GM18502 (cell line): ENCODE measurements around the gene RSAD2.
"Not testable (repeated sequence)": the region's sequence is repeated elsewhere in the genome, so short reads cannot be mapped to it uniquely, and the experiment has no call there.

ENCODE experiments used
- ATAC-seq: cut with Tn5 transposase; IDR thresholded peaks from one replicate; pipeline ENCODE4 v1.9.1; 2021; ENCODE audit warnings: mild to moderate bottlenecking; ENCODE audit not compliant: unreplicated experiment, poor library complexity

RSAD2 gene

DNA sequence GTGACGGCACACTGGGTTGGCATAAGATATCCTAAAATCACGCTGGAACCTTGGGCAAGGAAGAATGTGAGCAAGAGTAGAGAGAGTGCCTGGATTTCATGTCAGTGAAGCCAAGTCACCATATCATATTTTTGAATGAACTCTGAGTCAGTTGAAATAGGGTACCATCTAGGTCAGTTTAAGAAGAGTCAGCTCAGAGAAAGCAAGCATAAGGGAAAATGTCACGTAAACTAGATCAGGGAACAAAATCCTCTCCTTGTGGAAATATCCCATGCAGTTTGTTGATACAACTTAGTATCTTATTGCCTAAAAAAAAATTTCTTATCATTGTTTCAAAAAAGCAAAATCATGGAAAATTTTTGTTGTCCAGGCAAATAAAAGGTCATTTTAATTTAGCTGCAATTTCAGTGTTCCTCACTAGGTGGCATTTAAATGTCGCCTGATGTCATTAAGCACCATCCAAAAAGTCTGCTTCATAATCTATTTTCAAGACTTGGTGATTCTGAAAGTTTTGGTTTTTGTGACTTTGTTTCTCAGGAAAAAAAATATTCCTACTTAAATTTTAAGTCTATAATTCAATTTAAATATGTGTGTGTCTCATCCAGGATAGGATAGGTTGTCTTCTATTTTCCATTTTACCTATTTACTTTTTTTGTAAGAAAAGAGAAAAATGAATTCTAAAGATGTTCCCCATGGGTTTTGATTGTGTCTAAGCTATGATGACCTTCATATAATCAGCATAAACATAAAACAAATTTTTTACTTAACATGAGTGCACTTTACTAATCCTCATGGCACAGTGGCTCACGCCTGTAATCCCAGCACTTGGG, 19.6 kb downstream of the RSAD2 start:
- ATAC-seq = peak; percentile 59

GRCh38 chr2:6902581-6902980, 25.0 kb downstream of the RSAD2 start:
- not testable (repeated sequence) for ATAC-seq

DNA sequence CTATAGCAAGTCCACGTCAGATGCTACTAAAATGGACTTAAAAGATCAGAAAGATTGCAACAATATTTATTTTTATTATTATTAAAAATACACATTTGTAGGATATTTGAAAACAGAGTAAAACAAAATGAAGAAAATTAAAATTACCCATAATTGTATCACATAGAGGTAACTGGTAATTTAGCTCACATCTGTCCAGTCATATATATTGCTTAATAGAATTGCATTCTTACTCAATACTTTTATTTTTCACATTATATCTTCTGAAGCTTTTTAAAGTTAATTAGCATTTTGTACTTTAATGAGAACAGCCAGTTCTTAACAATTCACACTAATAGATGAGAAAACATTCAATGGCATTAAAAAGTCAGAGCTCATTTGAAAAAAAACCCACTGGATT, 28.1 kb downstream of the RSAD2 start:
- ATAC-seq = no peak

GRCh38 chr2:6906165-6906741, 28.7 kb downstream of the RSAD2 start:
- no peak for ATAC-seq

- no peak for ATAC-seq
These were observed 30.7 kb downstream of the RSAD2 start for GRCh38 chr2:6908291-6908690.

- ATAC-seq = peak; percentile 99
These were observed 32.1 kb downstream of the RSAD2 start for GRCh38 chr2:6909431-6910385.

GRCh38 chr2:6911721-6912120, 34.1 kb downstream of the RSAD2 start:
- ATAC-seq = no peak

GRCh38 chr2:6913415-6914157, 36.0 kb downstream of the RSAD2 start:
- no peak for ATAC-seq

- no peak for ATAC-seq
These were observed 37.3 kb downstream of the RSAD2 start for GRCh38 chr2:6914828-6915227.

- ATAC-seq = no peak
These were observed 37.8 kb downstream of the RSAD2 start for GRCh38 chr2:6915399-6915798.

- no peak for ATAC-seq
These were observed 38.6 kb downstream of the RSAD2 start for GRCh38 chr2:6916224-6916623.

GRCh38 chr2:6916736-6917070, 39.1 kb downstream of the RSAD2 start:
- ATAC-seq = no peak

- peak; percentile 87 for ATAC-seq
These were observed 39.6 kb downstream of the RSAD2 start, which contains the start of gene RNF144A for GRCh38 chr2:6917071-6917760. RNF144A (plus strand) TSS chr2:6917412; CDS start chr2:6996927, 79,515 bp downstream.

DNA sequence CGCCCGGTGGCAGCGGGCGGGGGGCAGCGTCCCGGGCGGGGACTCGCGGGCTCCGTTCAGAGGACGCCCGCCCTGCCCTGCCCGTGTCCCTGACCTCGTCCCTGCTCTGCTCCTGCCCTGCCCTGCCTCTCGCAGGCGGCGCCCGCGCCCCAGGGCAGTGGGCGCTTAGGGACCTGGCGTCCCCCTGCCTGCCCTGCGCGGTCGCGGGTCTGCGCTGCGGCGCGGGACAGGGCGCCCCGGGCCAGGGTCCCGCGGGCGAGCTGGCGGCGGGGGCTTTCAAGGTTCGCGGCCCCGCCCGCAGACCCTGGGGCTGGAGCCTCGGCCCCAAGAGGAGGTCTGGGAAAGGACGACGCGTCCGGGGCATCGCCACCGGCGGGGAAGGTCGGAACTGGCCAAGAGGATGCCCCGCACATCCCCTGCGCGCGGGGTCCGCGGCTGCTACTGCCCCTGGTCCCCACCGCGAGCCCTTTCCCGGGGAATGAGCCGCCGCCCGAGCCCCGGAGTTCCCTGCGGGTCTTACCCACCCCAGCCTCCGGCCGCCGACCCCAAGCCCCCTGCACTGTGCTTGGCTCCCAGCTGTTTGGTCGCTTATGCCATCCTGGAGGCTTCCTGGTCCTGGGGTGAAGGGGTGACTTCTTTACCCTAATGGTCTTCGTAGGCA, 40.3 kb downstream of the RSAD2 start:
- peak; percentile 42 for ATAC-seq

GRCh38 chr2:6919901-6920742, 42.5 kb downstream of the RSAD2 start:
- ATAC-seq = no peak

DNA sequence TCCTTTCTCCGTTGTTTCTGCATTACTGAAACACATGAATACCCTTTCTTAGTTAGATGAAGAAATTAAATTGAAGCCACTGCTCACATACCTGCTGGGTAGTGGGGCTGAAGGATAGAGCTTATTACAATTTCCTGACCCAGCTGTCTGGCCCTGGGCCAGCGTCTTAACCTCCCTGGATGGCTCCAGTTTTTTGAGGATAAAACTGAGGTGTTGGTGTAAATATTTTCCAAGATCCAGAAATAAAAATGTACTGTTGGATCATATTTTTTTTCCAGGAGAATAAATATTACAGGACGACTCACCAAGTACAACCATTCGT, 43.1 kb downstream of the RSAD2 start:
- ATAC-seq = no peak

GRCh38 chr2:6921321-6921922, 43.8 kb downstream of the RSAD2 start:
- no peak for ATAC-seq

GRCh38 chr2:6922201-6922656, 44.7 kb downstream of the RSAD2 start:
- ATAC-seq = no peak
